Effector memory CD8-positive, alpha-beta T cell (primary cell): ENCODE data around the gene KIF4A.
"Not testable (repeated sequence)": the region's sequence is repeated elsewhere in the genome, so short reads cannot be mapped to it uniquely, and the experiment has no call there.

Experiments
- ATAC-seq: fragments of 150-1000 bp; cut with Tn5 transposase; replicated peaks from 2 replicates; pipeline ENCODE4 v1.10.0; 2021; ENCODE audit warnings: mild to moderate bottlenecking, moderate library complexity
- DNase-seq, 3 experiments: peaks; one replicate each; pipeline ENCODE4 v3.0.0; 2021
- H3K27ac Mint-ChIP-seq, 2 donors: one replicate each; pipeline ENCODE4 v1.8.0; 2022; ENCODE audit warnings: mild to moderate bottlenecking in 2 of 2, mixed read lengths in 2 of 2, moderate library complexity in 2 of 2
- H3K27me3 Mint-ChIP-seq, 2 donors: one replicate each; pipeline ENCODE4 v1.8.0; 2022; ENCODE audit warnings: mixed read lengths in 2 of 2
- H3K36me3 Mint-ChIP-seq: one replicate; pipeline ENCODE4 v1.8.0; 2022; ENCODE audit warnings: mild to moderate bottlenecking, moderate library complexity, mixed read lengths; ENCODE audit not compliant: insufficient read depth
- H3K4me1 Mint-ChIP-seq, 2 donors: one replicate each; pipeline ENCODE4 v1.8.0; 2022; ENCODE audit warnings: low read depth in 2 of 2, mixed read lengths in 2 of 2
- H3K4me3 Mint-ChIP-seq, 2 donors: one replicate each; pipeline ENCODE4 v1.8.0; 2022; ENCODE audit warnings: mild to moderate bottlenecking in 2 of 2, mixed read lengths in 2 of 2, moderate library complexity in 2 of 2
- H3K9me3 Mint-ChIP-seq, 2 donors: one replicate each; pipeline ENCODE4 v1.8.0; 2022; ENCODE audit warnings: mixed read lengths in 2 of 2
- total RNA-seq, 9 experiments: gene quantifications; one replicate each; lab custom pipeline; 2026; lab: John Stamatoyannopoulos, UW

Gene KIF4A, protein sequence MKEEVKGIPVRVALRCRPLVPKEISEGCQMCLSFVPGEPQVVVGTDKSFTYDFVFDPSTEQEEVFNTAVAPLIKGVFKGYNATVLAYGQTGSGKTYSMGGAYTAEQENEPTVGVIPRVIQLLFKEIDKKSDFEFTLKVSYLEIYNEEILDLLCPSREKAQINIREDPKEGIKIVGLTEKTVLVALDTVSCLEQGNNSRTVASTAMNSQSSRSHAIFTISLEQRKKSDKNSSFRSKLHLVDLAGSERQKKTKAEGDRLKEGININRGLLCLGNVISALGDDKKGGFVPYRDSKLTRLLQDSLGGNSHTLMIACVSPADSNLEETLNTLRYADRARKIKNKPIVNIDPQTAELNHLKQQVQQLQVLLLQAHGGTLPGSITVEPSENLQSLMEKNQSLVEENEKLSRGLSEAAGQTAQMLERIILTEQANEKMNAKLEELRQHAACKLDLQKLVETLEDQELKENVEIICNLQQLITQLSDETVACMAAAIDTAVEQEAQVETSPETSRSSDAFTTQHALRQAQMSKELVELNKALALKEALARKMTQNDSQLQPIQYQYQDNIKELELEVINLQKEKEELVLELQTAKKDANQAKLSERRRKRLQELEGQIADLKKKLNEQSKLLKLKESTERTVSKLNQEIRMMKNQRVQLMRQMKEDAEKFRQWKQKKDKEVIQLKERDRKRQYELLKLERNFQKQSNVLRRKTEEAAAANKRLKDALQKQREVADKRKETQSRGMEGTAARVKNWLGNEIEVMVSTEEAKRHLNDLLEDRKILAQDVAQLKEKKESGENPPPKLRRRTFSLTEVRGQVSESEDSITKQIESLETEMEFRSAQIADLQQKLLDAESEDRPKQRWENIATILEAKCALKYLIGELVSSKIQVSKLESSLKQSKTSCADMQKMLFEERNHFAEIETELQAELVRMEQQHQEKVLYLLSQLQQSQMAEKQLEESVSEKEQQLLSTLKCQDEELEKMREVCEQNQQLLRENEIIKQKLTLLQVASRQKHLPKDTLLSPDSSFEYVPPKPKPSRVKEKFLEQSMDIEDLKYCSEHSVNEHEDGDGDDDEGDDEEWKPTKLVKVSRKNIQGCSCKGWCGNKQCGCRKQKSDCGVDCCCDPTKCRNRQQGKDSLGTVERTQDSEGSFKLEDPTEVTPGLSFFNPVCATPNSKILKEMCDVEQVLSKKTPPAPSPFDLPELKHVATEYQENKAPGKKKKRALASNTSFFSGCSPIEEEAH
- 0.11 to 7.3 (median 0.78) reads per million in 9 experiments for total RNA-seq

DNA sequence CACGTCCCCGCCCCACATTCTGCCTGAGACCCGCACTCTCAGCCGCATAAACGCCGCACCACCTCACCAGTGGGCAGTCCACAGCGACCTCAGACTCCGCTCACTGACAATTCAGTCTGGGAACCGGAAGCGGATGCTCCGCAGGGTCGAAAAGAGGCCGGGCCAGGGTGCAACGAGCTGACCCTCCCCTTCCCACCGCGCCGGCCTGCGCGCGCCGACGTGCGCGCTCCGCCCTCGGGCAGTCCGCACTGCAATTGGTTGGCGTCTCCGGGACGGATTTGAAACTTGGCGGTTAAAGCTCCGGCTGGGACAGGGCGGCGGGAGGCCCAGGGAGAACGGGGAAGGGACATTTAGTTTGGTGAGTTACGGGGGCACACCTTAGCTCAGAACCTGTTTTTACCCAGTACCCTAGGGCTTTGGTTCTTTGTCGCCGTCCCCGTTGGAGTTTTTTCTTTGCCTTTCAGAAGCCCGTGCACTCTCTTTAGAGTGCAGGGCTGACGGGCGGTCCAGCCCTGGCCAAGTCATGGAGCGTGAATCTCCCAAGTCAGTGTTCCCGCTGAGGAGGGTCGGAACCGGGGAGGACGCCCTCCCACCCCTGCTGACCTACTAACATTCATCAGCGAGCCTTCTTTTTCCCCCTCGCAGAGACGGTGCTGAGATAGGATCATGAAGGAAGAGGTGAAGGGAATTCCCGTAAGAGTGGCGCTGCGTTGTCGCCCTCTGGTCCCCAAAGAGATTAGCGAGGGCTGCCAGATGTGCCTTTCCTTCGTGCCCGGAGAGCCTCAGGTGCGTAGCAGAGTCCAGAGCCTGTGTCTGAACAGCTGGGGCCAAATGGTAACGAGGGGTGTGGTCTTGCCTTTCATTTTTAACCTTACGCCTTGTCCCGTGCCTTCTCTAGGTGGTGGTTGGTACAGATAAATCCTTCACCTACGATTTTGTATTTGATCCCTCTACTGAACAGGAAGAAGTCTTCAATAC lies at the start of gene KIF4A, which contains the start of gene PDZD11:
TSS of gene KIF4A (plus strand) at position 312 of the 978 bp plus-strand sequence. CDS start at position 667, 355 bp downstream.
TSS of gene PDZD11 (minus strand) at position 135 of the 978 bp plus-strand sequence. CDS start 586 bp downstream, outside the sequence.
- Mint-ChIP-seq H3K36me3 (peaks cover 10% of the 10 kb centered on the region), H3K9me3 (no peaks in the 10 kb centered on the region), H3K4me1 (peaks cover 3 to 5% of the 10 kb centered on the region in 2 donors), H3K4me3 (peak within 1 kb of the TSS; percentile 83 to 85), H3K27me3 (no peaks in the 10 kb centered on the region), H3K27ac (peak within 1 kb of the TSS; percentile 75 to 88)
- DNase-seq = peak; percentile 67 to 74 (median 71)
- ATAC-seq = peak; percentile 99

DNA sequence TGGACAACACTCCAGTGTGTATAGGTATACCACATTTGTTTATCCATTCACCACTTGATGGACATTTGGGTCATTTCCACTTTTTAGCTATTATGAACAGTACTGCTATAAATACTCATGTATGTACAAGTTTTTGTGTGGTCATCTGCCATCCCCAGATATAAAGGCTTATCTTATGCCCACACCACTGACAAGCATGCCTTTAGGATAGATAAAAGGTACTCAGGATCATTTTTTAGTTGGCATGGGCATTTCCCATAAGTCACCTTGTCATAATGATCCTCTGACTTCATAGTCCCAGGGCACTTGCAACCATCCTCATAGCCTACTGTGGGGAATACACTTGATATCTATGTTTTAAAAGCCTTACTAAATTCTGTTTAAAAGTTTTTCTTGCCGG lies 49.2 kb upstream of the KIF4A start:
- no peak overlapping the region for H3K4me3 Mint-ChIP-seq
- H3K27ac Mint-ChIP-seq = no peak overlapping the region
- H3K9me3 Mint-ChIP-seq = no peaks in the 10 kb centered on the region
- no peaks in the 10 kb centered on the region for H3K36me3 Mint-ChIP-seq
- H3K4me1 Mint-ChIP-seq = no peaks in the 10 kb centered on the region
- H3K27me3 Mint-ChIP-seq = no peaks in the 10 kb centered on the region
- no peak for ATAC-seq
- DNase-seq = no peak

DNA sequence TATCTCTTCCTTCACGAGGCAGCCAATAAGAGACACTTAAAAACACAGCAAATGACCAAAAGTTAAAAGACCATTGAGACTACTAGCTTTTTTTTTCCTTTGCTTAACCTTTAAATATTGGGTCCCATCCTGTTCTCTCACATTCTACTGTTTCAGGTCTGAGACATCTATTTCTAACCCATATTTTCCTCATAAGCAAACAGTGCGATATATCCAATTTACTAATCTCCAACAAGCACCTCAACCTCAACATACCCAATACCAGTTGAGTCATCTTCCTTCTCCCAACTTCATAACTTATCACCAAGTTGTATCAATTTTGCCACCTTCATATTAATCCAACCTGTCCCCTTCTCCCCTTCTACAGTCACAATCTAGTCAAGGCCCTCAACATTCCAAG lies 48.4 kb upstream of the KIF4A start:
- Mint-ChIP-seq H3K4me1 (no peaks in the 10 kb centered on the region), H3K36me3 (no peaks in the 10 kb centered on the region), H3K27me3 (no peaks in the 10 kb centered on the region), H3K27ac (no peak overlapping the region), H3K9me3 (no peaks in the 10 kb centered on the region), H3K4me3 (no peak overlapping the region)
- DNase-seq (no peak), ATAC-seq (no peak)

DNA sequence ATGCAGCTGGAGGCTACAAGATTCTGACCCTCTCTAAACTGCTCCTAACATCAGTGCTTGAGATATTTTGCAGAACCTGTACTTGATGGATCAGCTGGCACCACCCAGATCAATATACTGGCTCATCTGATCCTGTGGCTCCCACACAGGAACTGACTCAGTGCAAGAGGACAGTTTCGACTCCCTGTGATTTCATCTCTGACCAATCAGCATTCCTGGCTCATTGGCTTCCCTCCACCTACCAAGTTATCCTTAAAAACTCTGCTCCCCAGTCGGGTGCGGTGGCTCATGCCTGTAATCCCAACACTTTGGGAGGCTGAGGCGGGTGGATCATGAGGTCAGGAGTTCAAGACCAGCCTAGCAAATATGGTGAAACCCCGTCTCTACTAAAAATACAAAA lies 46.3 kb upstream of the KIF4A start:
- not testable (repeated sequence) for H3K9me3 Mint-ChIP-seq, ATAC-seq, H3K36me3 Mint-ChIP-seq, H3K4me1 Mint-ChIP-seq, H3K4me3 Mint-ChIP-seq, DNase-seq, H3K27ac Mint-ChIP-seq, H3K27me3 Mint-ChIP-seq

DNA sequence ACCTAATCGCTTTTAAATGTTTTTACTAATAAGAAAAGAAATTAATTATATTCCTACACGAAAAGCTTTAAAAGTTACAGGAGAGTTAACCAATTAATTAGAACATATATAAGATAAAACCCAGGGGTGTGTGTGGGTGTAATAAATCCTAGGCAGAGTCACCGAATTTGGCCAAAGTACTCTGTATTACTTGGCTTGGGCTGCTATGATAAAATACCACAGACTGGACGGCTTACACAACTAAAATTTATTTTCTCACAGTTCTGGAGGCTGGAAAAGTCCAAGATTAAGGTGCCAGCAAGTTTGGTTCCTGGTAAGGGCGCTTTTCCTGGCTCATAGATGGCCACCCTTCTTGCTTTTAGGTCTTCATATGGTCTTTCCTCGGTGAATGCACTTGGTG lies 45.0 kb upstream of the KIF4A start:
- no peak for ATAC-seq
- H3K36me3 Mint-ChIP-seq = no peaks in the 10 kb centered on the region
- H3K4me3 Mint-ChIP-seq = no peak overlapping the region
- DNase-seq = no peak
- H3K27me3 Mint-ChIP-seq = no peaks in the 10 kb centered on the region
- H3K4me1 Mint-ChIP-seq = no peaks in the 10 kb centered on the region
- no peak overlapping the region for H3K27ac Mint-ChIP-seq
- no peaks in the 10 kb centered on the region for H3K9me3 Mint-ChIP-seq

DNA sequence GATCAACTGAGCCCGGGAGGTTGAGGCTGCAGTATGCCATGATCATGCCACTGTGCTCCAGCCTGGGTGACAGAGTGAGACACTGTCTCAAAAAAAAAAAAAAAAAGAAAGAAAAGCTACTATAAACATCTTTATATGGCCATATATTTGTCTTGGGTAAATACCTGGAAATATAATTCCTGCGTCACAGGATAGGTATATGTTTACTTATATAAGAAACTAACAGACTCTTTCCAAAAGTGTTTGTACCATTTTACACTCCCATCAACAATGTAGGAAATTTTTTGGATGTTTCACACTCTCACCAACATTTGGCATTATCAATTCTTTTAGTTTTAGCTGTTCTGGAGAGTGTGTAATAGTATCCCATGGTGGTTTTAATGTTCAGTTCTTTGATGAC lies 42.7 kb upstream of the KIF4A start:
- DNase-seq (no peak), ATAC-seq (no peak)
- Mint-ChIP-seq H3K4me1 (no peaks in the 10 kb centered on the region), H3K9me3 (no peaks in the 10 kb centered on the region), H3K4me3 (no peak overlapping the region), H3K27me3 (no peaks in the 10 kb centered on the region), H3K36me3 (no peaks in the 10 kb centered on the region), H3K27ac (no peak overlapping the region)

DNA sequence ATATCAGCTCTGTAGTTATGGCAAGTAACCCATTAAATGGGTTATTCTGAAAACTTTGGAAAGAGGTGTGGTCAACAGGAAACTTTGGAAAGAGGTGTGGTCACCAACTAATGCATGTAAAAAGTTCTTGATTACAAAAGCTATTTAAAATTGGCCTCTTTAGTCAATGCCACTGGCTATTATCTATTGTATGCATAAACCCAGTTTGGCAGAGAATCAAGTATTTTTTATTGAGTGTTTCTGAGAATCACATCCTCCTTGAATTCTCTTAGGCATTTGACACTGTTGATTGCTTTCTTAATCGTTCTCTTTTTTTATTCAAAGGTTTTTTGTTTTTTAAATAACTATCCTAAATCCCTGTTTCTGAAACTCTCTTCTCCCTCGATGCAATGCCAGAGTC lies 37.4 kb upstream of the KIF4A start:
- no peak overlapping the region for H3K27ac Mint-ChIP-seq
- H3K4me3 Mint-ChIP-seq = no peak overlapping the region
- H3K9me3 Mint-ChIP-seq = no peaks in the 10 kb centered on the region
- no peaks in the 10 kb centered on the region for H3K4me1 Mint-ChIP-seq
- H3K36me3 Mint-ChIP-seq = no peaks in the 10 kb centered on the region
- H3K27me3 Mint-ChIP-seq = no peaks in the 10 kb centered on the region
- ATAC-seq (no peak), DNase-seq (no peak)

DNA sequence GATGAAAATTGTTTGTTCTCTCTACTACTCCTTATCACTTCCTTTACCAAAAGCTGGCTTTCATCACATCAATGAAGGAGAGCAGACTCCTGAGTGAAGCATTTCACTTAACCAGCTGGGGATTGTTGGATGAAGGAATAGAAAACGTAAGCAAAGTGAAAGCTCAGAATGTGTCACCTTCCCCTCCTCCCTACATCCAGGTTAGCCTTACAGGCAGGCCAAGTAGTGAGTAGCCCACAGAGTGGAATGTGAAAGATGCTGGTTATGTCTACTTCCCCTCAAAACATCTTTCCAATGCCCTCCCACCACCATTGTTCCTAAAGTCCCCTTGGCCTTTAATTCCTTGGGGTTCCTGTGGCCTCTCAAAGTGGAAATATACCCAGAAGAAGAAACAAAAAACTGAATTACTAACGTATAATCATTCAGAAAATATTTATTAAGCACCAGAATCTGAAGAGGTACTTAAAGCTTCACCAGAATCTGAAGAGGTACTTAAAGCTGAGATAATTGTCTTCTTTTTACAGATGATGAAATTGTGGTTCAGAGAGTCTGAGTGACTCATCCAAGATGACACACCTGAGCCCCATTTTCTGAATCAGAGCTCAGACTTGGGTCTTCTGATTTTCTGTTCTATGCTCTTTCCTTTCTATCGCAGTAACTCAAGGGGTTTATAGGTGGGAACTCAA lies 36.4 kb upstream of the KIF4A start:
- Mint-ChIP-seq H3K4me1 (peaks cover 3% of the 10 kb centered on the region in 2 donors), H3K27ac (no peak overlapping the region), H3K9me3 (no peaks in the 10 kb centered on the region), H3K4me3 (no peak overlapping the region), H3K27me3 (no peaks in the 10 kb centered on the region), H3K36me3 (no peaks in the 10 kb centered on the region)
- ATAC-seq = no peak
- DNase-seq = no peak

DNA sequence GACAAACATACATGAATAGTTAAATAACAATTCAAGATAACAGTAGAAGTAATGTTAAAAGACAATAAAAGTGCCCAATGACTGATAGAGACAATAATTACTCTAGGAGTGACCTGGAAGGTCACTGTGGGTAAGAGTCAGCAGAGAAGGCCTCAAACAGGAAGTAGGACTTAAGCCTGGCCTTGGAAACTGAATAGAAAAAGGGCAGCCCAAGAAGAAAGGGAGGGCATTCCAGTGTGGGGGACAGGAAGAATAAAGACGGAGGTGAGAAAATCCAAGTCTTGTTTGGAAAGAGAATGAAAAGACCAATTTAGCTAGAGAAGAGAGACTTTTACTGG lies 35.9 kb upstream of the KIF4A start:
- Mint-ChIP-seq H3K4me1 (peaks cover 3% of the 10 kb centered on the region in 2 donors), H3K9me3 (no peaks in the 10 kb centered on the region), H3K27me3 (no peaks in the 10 kb centered on the region), H3K4me3 (no peak overlapping the region), H3K27ac (no peak overlapping the region), H3K36me3 (no peaks in the 10 kb centered on the region)
- DNase-seq (no peak), ATAC-seq (no peak)

DNA sequence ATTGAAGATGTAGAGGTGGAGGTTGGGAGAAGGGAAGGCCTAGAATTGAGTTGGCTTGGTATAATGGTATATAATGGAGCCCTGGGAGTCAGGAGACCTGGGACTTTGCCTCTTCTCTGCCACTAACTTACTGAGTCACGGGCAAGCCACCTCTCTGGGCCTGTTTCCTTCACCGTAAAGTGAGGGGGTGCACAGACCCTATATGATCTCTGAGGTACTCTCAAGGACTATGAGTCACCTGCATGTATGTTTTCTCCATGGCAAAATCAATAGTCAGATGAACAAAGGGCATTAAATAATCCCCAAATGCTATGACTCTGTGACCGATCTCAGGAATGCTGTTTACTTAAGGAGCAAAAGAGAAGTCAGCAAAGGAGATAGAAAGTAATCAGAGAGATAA lies 35.0 kb upstream of the KIF4A start:
- DNase-seq (no peak), ATAC-seq (no peak)
- no peak overlapping the region for H3K4me3 Mint-ChIP-seq
- no peak overlapping the region for H3K27ac Mint-ChIP-seq
- H3K27me3 Mint-ChIP-seq = no peaks in the 10 kb centered on the region
- no peaks in the 10 kb centered on the region for H3K9me3 Mint-ChIP-seq
- peaks cover 3% of the 10 kb centered on the region in 2 donors for H3K4me1 Mint-ChIP-seq
- no peaks in the 10 kb centered on the region for H3K36me3 Mint-ChIP-seq

DNA sequence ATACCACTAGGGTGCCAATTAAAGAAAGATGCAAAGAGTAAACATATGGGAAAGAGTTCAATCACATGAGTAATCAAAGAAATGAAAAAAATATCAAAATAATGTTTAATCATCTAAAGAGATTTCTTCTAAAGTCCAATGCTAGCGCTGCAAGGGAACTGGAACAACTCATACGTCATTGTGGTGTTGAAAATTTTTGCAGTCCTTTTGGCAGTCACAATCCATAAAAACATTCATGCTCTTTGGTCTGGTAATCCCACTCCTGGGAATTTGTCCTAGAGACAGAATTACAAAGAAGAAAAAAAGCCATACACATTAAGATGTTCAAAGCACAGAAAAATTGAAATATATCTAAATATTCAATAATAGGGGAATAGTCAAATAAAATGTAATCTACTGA lies 34.5 kb upstream of the KIF4A start:
- no peak overlapping the region for H3K4me3 Mint-ChIP-seq

More for the DNA sequence above, 34.5 kb upstream of the KIF4A start:
- Mint-ChIP-seq H3K27me3 (no peaks in the 10 kb centered on the region), H3K4me1 (peaks cover 3% of the 10 kb centered on the region in 2 donors), H3K27ac (no peak overlapping the region), H3K9me3 (no peaks in the 10 kb centered on the region), H3K36me3 (no peaks in the 10 kb centered on the region)
- DNase-seq = no peak
- no peak for ATAC-seq
